WTC11 (cell line): Measurements from ENCODE around the gene DCHS2. TPM values are rescaled to one million over a fixed set of nuclear protein-coding genes. Genes with fewer than 3 reads are reported as not detected.

Source experiments
- ATAC-seq: fragments of 200-7000 bp; cut with Tn5 transposase; 2 replicates; pipeline ENCODE4 v1.10.0; 2021; ENCODE audit warnings: mild to moderate bottlenecking, moderate library complexity
- CTCF ChIA-PET: fragments of 300-600 bp; sonication (Branson Sonifier 250); formaldehyde crosslinking; loops from one replicate; lab custom pipeline; 2021; ENCODE audit warnings: antibody characterized with exemption; lab: Charles Lee
- POLR2A ChIA-PET: fragments of 350-600 bp; sonication (Branson Sonifier 250); formaldehyde crosslinking; loops from one replicate; lab custom pipeline; 2021; ENCODE audit warnings: antibody characterized with exemption; lab: Charles Lee
- DNase-seq: peaks from one replicate; pipeline ENCODE4 v3.0.0; 2021; ENCODE audit warnings: low spot score
- H3K27ac Mint-ChIP-seq: 2 replicates; pipeline ENCODE4 v1.8.0; 2021; ENCODE audit warnings: mixed read lengths
- H3K27me3 Mint-ChIP-seq: 2 replicates; pipeline ENCODE4 v1.8.0; 2021; ENCODE audit warnings: low read depth, mild to moderate bottlenecking, moderate library complexity, mixed read lengths
- H3K36me3 Mint-ChIP-seq: 2 replicates; pipeline ENCODE4 v1.8.0; 2021; ENCODE audit warnings: mixed read lengths
- H3K4me1 Mint-ChIP-seq: 2 replicates; pipeline ENCODE4 v1.8.0; 2022; ENCODE audit warnings: mixed read lengths
- H3K4me3 Mint-ChIP-seq: 2 replicates; pipeline ENCODE4 v1.8.0; 2021; ENCODE audit warnings: mild to moderate bottlenecking, moderate library complexity, mixed read lengths
- H3K9me3 Mint-ChIP-seq: 2 replicates; pipeline ENCODE4 v1.8.0; 2021; ENCODE audit warnings: mixed read lengths
- AR ChIP-seq: fragments of 250-450 bp; sonication (Bioruptor Pico); IDR thresholded peaks from 2 replicates; pipeline ENCODE4 v1.9.0; 2021; ENCODE audit warnings: mild to moderate bottlenecking
- CDX4 ChIP-seq: fragments of 250-450 bp; sonication (Bioruptor Pico); IDR thresholded peaks from 2 replicates; pipeline ENCODE4 v1.9.0; 2021; ENCODE audit warnings: moderate library complexity, mild to moderate bottlenecking, inconsistent platforms, borderline replicate concordance
- CTCF ChIP-seq: fragments of 200-600 bp; IDR thresholded peaks from 2 replicates; pipeline ENCODE4 v1.8.0; 2022; ENCODE audit warnings: antibody characterized with exemption
- ELF4 ChIP-seq: sonication (generic); formaldehyde crosslinking; IDR thresholded peaks from 2 replicates; pipeline ENCODE4 v1.8.1; 2022; ENCODE audit warnings: low read depth, mild to moderate bottlenecking, moderate library complexity, missing genetic modification reagents
- ESRRA ChIP-seq: sonication (generic); formaldehyde crosslinking; IDR thresholded peaks from 2 replicates; pipeline ENCODE4 v1.8.1; 2022; ENCODE audit warnings: mild to moderate bottlenecking, missing genetic modification reagents, borderline replicate concordance
- HMGXB4 ChIP-seq: sonication (generic); formaldehyde crosslinking; IDR thresholded peaks from 2 replicates; pipeline ENCODE4 v1.8.1; 2023; ENCODE audit warnings: mild to moderate bottlenecking, moderate library complexity, missing genetic modification reagents
- JUN ChIP-seq: sonication (generic); formaldehyde crosslinking; IDR thresholded peaks from 2 replicates; pipeline ENCODE4 v1.8.0; 2023; ENCODE audit warnings: mild to moderate bottlenecking, missing genetic modification reagents
- NR3C1 ChIP-seq: sonication (generic); formaldehyde crosslinking; conservative IDR thresholded peaks from 2 replicates; pipeline ENCODE4 v1.8.1; 2023; ENCODE audit warnings: low read depth, mild to moderate bottlenecking, missing genetic modification reagents
- OVOL2 ChIP-seq: fragments of 250-450 bp; sonication (Bioruptor Pico); IDR thresholded peaks from 2 replicates; pipeline ENCODE4 v1.9.0; 2021; ENCODE audit warnings: mild to moderate bottlenecking, borderline replicate concordance
- PREB ChIP-seq: sonication (generic); formaldehyde crosslinking; IDR thresholded peaks from 2 replicates; pipeline ENCODE4 v1.8.1; 2022; ENCODE audit warnings: mild to moderate bottlenecking, missing genetic modification reagents, moderate library complexity, borderline replicate concordance
- SMAD3 ChIP-seq: sonication (generic); formaldehyde crosslinking; IDR thresholded peaks from 2 replicates; pipeline ENCODE4 v1.8.0; 2022; ENCODE audit warnings: missing genetic modification reagents, mild to moderate bottlenecking, borderline replicate concordance
- SP1 ChIP-seq: sonication (generic); formaldehyde crosslinking; conservative IDR thresholded peaks from 2 replicates; pipeline ENCODE4 v1.8.1; 2022; ENCODE audit warnings: missing genetic modification reagents
- STAT6 ChIP-seq: sonication (generic); formaldehyde crosslinking; conservative IDR thresholded peaks from 2 replicates; pipeline ENCODE4 v1.8.1; 2023; ENCODE audit warnings: mild to moderate bottlenecking, low read depth, missing genetic modification reagents, moderate library complexity
- TEAD4 ChIP-seq: sonication (generic); formaldehyde crosslinking; IDR thresholded peaks from 2 replicates; pipeline ENCODE4 v1.8.0; 2022; ENCODE audit warnings: mild to moderate bottlenecking, missing genetic modification reagents
- TP53 ChIP-seq: sonication (generic); formaldehyde crosslinking; IDR thresholded peaks from 2 replicates; pipeline ENCODE4 v1.8.1; 2023; ENCODE audit warnings: mild to moderate bottlenecking, missing genetic modification reagents
- ZNF232 ChIP-seq: sonication (generic); formaldehyde crosslinking; IDR thresholded peaks from 2 replicates; pipeline ENCODE4 v1.8.0; 2022; ENCODE audit warnings: mild to moderate bottlenecking, missing genetic modification reagents
- ZNF317 ChIP-seq: sonication (generic); formaldehyde crosslinking; IDR thresholded peaks from 2 replicates; pipeline ENCODE4 v1.8.1; 2023; ENCODE audit warnings: low read depth, mild to moderate bottlenecking, moderate library complexity, missing genetic modification reagents, borderline replicate concordance
- ZNF416 ChIP-seq: fragments of 250-450 bp; sonication (Bioruptor Pico); IDR thresholded peaks from 2 replicates; pipeline ENCODE4 v1.9.0; 2021; ENCODE audit warnings: mild to moderate bottlenecking, inconsistent platforms
- ZNF425 ChIP-seq: fragments of 250-450 bp; sonication (Bioruptor Pico); conservative IDR thresholded peaks from 2 replicates; pipeline ENCODE4 v1.9.0; 2021; ENCODE audit warnings: mild to moderate bottlenecking
- ZNF671 ChIP-seq: fragments of 250-450 bp; sonication (Bioruptor Pico); IDR thresholded peaks from 2 replicates; pipeline ENCODE4 v1.8.0; 2021; ENCODE audit warnings: mild to moderate bottlenecking
- total RNA-seq: library from RNA; stranded (reverse); gene quantifications from 3 replicates; pipeline ENCODE4 v1.2.3, GENCODE V29; 2021
- TF ChIP-seq, protein P1 (sequence below): fragments of 250-450 bp; sonication (Bioruptor Pico); IDR thresholded peaks from 2 replicates; pipeline ENCODE4 v2.1.2; 2022; ENCODE audit warnings: mild to moderate bottlenecking, moderate library complexity

The DCHS2 gene
- total RNA-seq, 1 experiment from 2014 or later: 1.3 TPM

DNA sequence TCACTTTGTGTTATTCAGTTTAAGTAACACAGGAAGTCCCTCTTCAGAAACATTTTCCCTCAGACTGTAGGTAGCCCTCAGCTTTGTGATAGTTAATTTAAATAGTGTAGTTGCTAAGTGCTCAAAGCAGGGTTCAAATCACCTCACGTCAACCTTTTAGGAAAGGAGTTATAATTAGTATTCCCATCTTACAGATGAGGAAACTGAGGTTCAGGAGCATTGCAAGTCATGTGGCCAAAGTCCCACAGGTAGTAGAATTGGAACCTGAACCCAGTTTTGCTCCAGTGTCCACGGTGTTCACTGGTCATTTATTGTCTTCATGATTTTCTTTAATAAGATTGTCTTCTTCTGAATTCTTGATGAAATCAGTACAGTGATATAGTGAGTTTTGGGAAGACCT, 4.3 kb upstream of the DCHS2 start:
- Mint-ChIP-seq H3K9me3 (no peaks in the 10 kb centered on the region), H3K4me3 (no peak overlapping the region), H3K36me3 (no peaks in the 10 kb centered on the region), H3K4me1 (peaks cover 11% of the 10 kb centered on the region), H3K27ac (no peak overlapping the region)
- no peak for ATAC-seq
- CTCF ChIA-PET: interaction anchor here (0.7 kb wide), 1 partner anchor 82 kb away, joined by 3 read pairs; no protein-coding TSS in a partner anchor
- POLR2A ChIA-PET: no interaction called here
- TF ChIP-seq ZNF671 (CRISPR knock-in tag): no peak
- no peak for TF ChIP-seq CDX4
- no peak for TF ChIP-seq NR3C1 (CRISPR knock-in tag)
- TF ChIP-seq AR (CRISPR knock-in tag): no peak
- no peak for TF ChIP-seq SMAD3 (CRISPR knock-in tag)
- TF ChIP-seq OVOL2: no peak
- no peak for TF ChIP-seq TP53 (CRISPR knock-in tag)
- no peak for TF ChIP-seq SP1 (CRISPR knock-in tag)
- TF ChIP-seq ZNF232: no peak
- no peak for TF ChIP-seq JUN (CRISPR knock-in tag)
- no peak for TF ChIP-seq TEAD4 (CRISPR knock-in tag)
- TF ChIP-seq ZNF416: no peak
- TF ChIP-seq ELF4: no peak
- TF ChIP-seq, protein P1, sequence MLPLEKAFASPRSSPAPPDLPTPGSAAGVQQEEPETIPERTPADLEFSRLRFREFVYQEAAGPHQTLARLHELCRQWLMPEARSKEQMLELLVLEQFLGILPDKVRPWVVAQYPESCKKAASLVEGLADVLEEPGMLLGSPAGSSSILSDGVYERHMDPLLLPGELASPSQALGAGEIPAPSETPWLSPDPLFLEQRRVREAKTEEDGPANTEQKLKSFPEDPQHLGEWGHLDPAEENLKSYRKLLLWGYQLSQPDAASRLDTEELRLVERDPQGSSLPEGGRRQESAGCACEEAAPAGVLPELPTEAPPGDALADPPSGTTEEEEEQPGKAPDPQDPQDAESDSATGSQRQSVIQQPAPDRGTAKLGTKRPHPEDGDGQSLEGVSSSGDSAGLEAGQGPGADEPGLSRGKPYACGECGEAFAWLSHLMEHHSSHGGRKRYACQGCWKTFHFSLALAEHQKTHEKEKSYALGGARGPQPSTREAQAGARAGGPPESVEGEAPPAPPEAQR: no peak
- TF ChIP-seq, all 79 proteins: peak for 0
- H3K27me3 Mint-ChIP-seq: peaks cover 41% of the 10 kb centered on the region
- DNase-seq: no peak

DNA sequence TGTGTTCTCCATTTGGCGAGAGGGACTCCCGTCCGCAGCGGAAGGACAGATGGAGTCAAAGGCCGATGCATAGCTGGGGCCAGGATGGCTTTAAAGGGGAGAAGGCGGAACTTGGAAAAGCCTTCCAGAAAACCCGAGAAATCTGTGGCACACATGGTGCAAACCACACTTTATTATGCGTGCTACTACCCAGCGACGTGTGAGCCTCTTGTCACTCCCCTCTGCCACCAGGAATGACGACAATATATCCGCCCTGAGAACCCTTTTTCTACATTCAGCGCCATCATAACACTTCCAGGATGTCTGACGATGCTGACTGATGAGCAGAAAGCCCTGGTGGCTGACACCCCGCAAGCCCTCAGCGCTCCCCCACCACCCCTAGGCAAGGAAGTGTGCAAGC, 689 bp upstream of the DCHS2 start:
- peak overlapping the region; percentile 80 for H3K4me3 Mint-ChIP-seq
- H3K27ac Mint-ChIP-seq: no peak overlapping the region
- ChIA-PET CTCF (interaction anchor here (1.4 to 1.7 kb wide), 2 partner anchors 12 to 14 kb away, joined by 4 to 5 read pairs; no protein-coding TSS in a partner anchor), POLR2A (no interaction called here)
- DNase-seq (no peak), ATAC-seq (no peak)
- peaks cover 16% of the 10 kb centered on the region for H3K4me1 Mint-ChIP-seq
- H3K9me3 Mint-ChIP-seq: no peaks in the 10 kb centered on the region
- H3K36me3 Mint-ChIP-seq: no peaks in the 10 kb centered on the region
- H3K27me3 Mint-ChIP-seq: peaks cover 77% of the 10 kb centered on the region
- no peak for TF ChIP-seq ZNF425
- TF ChIP-seq CTCF: no peak
- TF ChIP-seq STAT6 (CRISPR knock-in tag): no peak
- TF ChIP-seq SP1 (CRISPR knock-in tag): no peak
- no peak; the same call in 1 of the 2 replicates for TF ChIP-seq ESRRA (CRISPR knock-in tag)
- no peak for TF ChIP-seq ZNF416
- TF ChIP-seq PREB (CRISPR knock-in tag): no peak
- TF ChIP-seq HMGXB4: no peak
- TF ChIP-seq ZNF317: no peak
